HepG2 (cell line): ENCODE results near the gene BCL6. TPM values are rescaled to one million over a fixed set of nuclear protein-coding genes. Genes with fewer than 3 reads are reported as not detected.

ENCODE experiments used
- ATAC-seq: fragments of 200-7000 bp; cut with Tn5 transposase; 3 replicates; pipeline ENCODE4 v1.9.1; 2020; ENCODE audit warnings: mild to moderate bottlenecking, moderate library complexity
- BruUV-seq: library from RNA; stranded (reverse); fragments of 400-500 nt; replicated peaks from 2 replicates; lab custom pipeline; 2021; lab: Mats Ljungman, UMichigan
- CTCF ChIA-PET: fragments of 300-600 bp; formaldehyde crosslinking; extraction: SDS; loops from one replicate; lab custom pipeline; 2021; ENCODE audit warnings: low total read pairs, inconsistent platforms, low intra/inter-chr PET ratio; lab: Yijun Ruan, JAX
- POLR2A ChIA-PET: fragments of 350-600 bp; sonication (Branson Sonifier 250); formaldehyde crosslinking; loops from one replicate; lab custom pipeline; 2020; ENCODE audit warnings: antibody characterized with exemption, inconsistent platforms; lab: Yijun Ruan, JAX
- DNase-seq: peaks from one replicate; pipeline ENCODE4 v3.0.0-alpha.2; 2015; ENCODE audit warnings: low spot score
- FAIRE-seq: peaks from 3 replicates; lab custom pipeline; 2011; peaks lifted over from hg19 to GRCh38; lab: Jason Lieb, UNC
- H2AFZ ChIP-seq: one replicate; pipeline ENCODE4 v1.6.1; 2011; ENCODE audit warnings: low read length, inconsistent platforms
- H3K27ac ChIP-seq: fragments of 300-600 bp; 3 replicates; pipeline ENCODE4 v1.8.0; 2011; ENCODE audit warnings: mixed run types, mild to moderate bottlenecking, mixed read lengths, low read length, inconsistent platforms; ENCODE audit not compliant: insufficient read depth; ENCODE audit errors: extremely low read length
- H3K27me3 ChIP-seq, 2 experiments: fragments of 200-600 bp in 1 of 2; 2 replicates in 1 of 2; 3 replicates in 1 of 2; pipeline versions ENCODE4 v1.6.0 to v1.8.0; 2011; ENCODE audit warnings: low read length in 2 of 2, mild to moderate bottlenecking in 2 of 2, moderate library complexity in 2 of 2, inconsistent platforms in 1 of 2; ENCODE audit not compliant: insufficient read depth in 2 of 2, control insufficient read depth in 1 of 2
- H3K36me3 ChIP-seq, 2 experiments: fragments of 200-600 bp in 1 of 2; replicated peaks in 1 of 2; 2 replicates in 1 of 2; 3 replicates in 1 of 2; pipeline versions ENCODE4 v1.5.1 to v1.8.0; 2011; ENCODE audit warnings: low read length in 2 of 2, inconsistent platforms in 1 of 2; ENCODE audit not compliant: insufficient read depth in 2 of 2, control insufficient read depth in 1 of 2
- H3K4me1 ChIP-seq: 2 replicates; pipeline ENCODE4 v1.5.1; 2012; ENCODE audit warnings: low read length, inconsistent platforms; ENCODE audit not compliant: insufficient read depth
- H3K4me2 ChIP-seq: 2 replicates; pipeline ENCODE4 v1.6.0; 2011; ENCODE audit warnings: low read depth, low read length, inconsistent platforms
- H3K4me3 ChIP-seq, 3 experiments: fragments of 200-600 bp in 1 of 3; sonication (generic), shearing (Covaris generic) in 1 of 3; replicated peaks in 1 of 3; 2 replicates each; pipeline ENCODE4 v1.5.1; 2011 to 2016; ENCODE audit warnings: low read length in 3 of 3, inconsistent platforms in 2 of 3, low read depth in 2 of 3, mild to moderate bottlenecking in 2 of 3, control low read depth in 1 of 3, mixed read lengths in 1 of 3; ENCODE audit not compliant: insufficient read depth in 1 of 3
- H3K79me2 ChIP-seq: one replicate; pipeline ENCODE4 v1.6.1; 2011; ENCODE audit warnings: low read length, inconsistent platforms; ENCODE audit not compliant: insufficient read depth
- H3K9ac ChIP-seq: 2 replicates; pipeline ENCODE4 v1.6.0; 2011; ENCODE audit warnings: mild to moderate bottlenecking, low read depth, low read length, inconsistent platforms; ENCODE audit not compliant: insufficient read depth
- H3K9me3 ChIP-seq: 2 replicates; pipeline ENCODE4 v1.5.1; 2012; ENCODE audit warnings: mild to moderate bottlenecking, low read length
- H4K20me1 ChIP-seq: 2 replicates; pipeline ENCODE4 v1.6.0; 2011; ENCODE audit warnings: inconsistent platforms, mild to moderate bottlenecking, low read length, moderate library complexity; ENCODE audit not compliant: insufficient read depth
- ATF7-NPFF ChIP-seq: sonication (generic); formaldehyde crosslinking; IDR thresholded peaks from 2 replicates; pipeline ENCODE4 v1.8.1; 2023; ENCODE audit warnings: mild to moderate bottlenecking, low read depth, missing genetic modification reagents, moderate library complexity
- CEBPZ ChIP-seq: IDR thresholded peaks from 2 replicates; pipeline ENCODE4 v1.6.1; 2012; ENCODE audit warnings: low read length, improper control_type of control experiment
- GZF1 ChIP-seq: sonication (generic); formaldehyde crosslinking; IDR thresholded peaks from 2 replicates; pipeline ENCODE4 v1.5.1; 2020; ENCODE audit warnings: mild to moderate bottlenecking, missing genetic modification reagents
- HNF1A ChIP-seq, 2 experiments: sonication (generic) in 1 of 2; formaldehyde crosslinking in 1 of 2; IDR thresholded peaks; 2 replicates each; pipeline versions ENCODE4 v1.4.0 to v1.6.1; 2016 to 2020; ENCODE audit warnings: borderline replicate concordance in 1 of 2, low read depth in 1 of 2, mild to moderate bottlenecking in 1 of 2, missing genetic modification reagents in 1 of 2
- TFE3 ChIP-seq: IDR thresholded peaks from 2 replicates; pipeline ENCODE4 v1.6.1; 2016
- ZBED4 ChIP-seq: sonication (generic); formaldehyde crosslinking; IDR thresholded peaks from 2 replicates; pipeline ENCODE4 v1.4.0; 2020; ENCODE audit warnings: missing genetic modification reagents, borderline replicate concordance
- ZNF343 ChIP-seq: sonication (generic); formaldehyde crosslinking; IDR thresholded peaks from 2 replicates; pipeline ENCODE4 v1.4.0; 2020; ENCODE audit warnings: mild to moderate bottlenecking, missing genetic modification reagents
- WGBS: methylation state at CpG from one replicate; pipeline ENCODE4 v1.1.6; 2017; ENCODE audit warnings: low lambda C conversion rate; 5-methylcytosine and 5-hydroxymethylcytosine counted together
- in situ Hi-C: cut with HindIII; loops from 2 replicates; pipeline ENCODE4 v1.10.0; 2017; ENCODE audit warnings: low pct_unique_long_range_greater_than_20kb; ENCODE audit not compliant: extremely low pct_ligation_motif_present
- intact Hi-C: fragments of 100-400 bp; cut with micrococcal nuclease; formaldehyde crosslinking; loops from one replicate; pipeline ENCODE4 v1.10.0; 2022; ENCODE audit not compliant: unreplicated experiment
- polyA plus RNA-seq, 8 experiments: library from polyadenylated mRNA; depleted of rRNA in 3 of 8; stranded (reverse) in 7 of 8; unstranded in 1 of 8; fragments of >200 nt; fragmentation: Illumina TruSeq in 4 of 8; extraction: Trizol in 4 of 8; gene quantifications; 2 replicates each; pipeline versions ENCODE4 v1.2.1 to v1.2.3, GENCODE V29; 2011 to 2016; ENCODE audit warnings: low read depth in 4 of 8, missing spikeins in 1 of 8, mixed read lengths in 1 of 8; ENCODE audit not compliant: insufficient read depth in 1 of 8
- total RNA-seq, 5 experiments: library from RNA; depleted of rRNA; stranded (reverse); fragments of >200 nt; fragmentation: Illumina TruSeq; extraction: Trizol; gene quantifications; 2 replicates each; pipeline ENCODE4 v1.2.3, GENCODE V29; 2016; ENCODE audit warnings: low read depth in 1 of 5

BCL6 gene
- total and polyA plus RNA-seq, 2 of the 13 experiments (the other 11 are each of a cell fraction or from before 2014, with no cell fraction given) = 21.2 to 53.7 TPM

- no peak for TF ChIP-seq HNF1A (IDR thresholded peaks at IDR 0.05; ENCODE audit: low read depth)
- TF ChIP-seq HNF1A (CRISPR knock-in tag; IDR thresholded peaks at IDR 0.05; ENCODE audit: borderline replicate concordance) = no peak
- no peak for TF ChIP-seq GZF1 (CRISPR knock-in tag)
- no peak for TF ChIP-seq ATF7-NPFF
- TF ChIP-seq ZNF343 (CRISPR knock-in tag) = no peak
These were observed 18.8 kb upstream of the BCL6 start (continued) for GRCh38 chr3:187763850-187764648.

GRCh38 chr3:187762792-187763191 lies 17.5 kb upstream of the BCL6 start:
- no peak for FAIRE-seq
- TF ChIP-seq CEBPZ (no peak), ZBED4 (no peak), TFE3 (CRISPR knock-in tag) (no peak)

More at GRCh38 chr3:187762792-187763191, 17.5 kb upstream of the BCL6 start:
- no peaks in the 10 kb centered on the region for H3K79me2 ChIP-seq
- 0 out of 2 replicates have a peak overlapping the region, but pooled peaks have one; percentile 9 for H3K4me2 ChIP-seq
- H3K27me3 ChIP-seq = no peaks in the 10 kb centered on the region
- no peak overlapping the region for H3K4me3 ChIP-seq
- 9% methylated on average over 2 of the region's 2 CpGs for WGBS
- no peaks in the 10 kb centered on the region for H3K36me3 ChIP-seq
- H3K9me3 ChIP-seq = no peaks in the 10 kb centered on the region
- no peak overlapping the region for H3K27ac ChIP-seq
- ChIA-PET CTCF (no interaction called here), POLR2A (interaction anchor here (0.6 to 3.0 kb wide), 2 partner anchors 13 to 532 kb away, joined by 3 to 17 read pairs; no protein-coding TSS in a partner anchor)
- no peak overlapping the region for H3K9ac ChIP-seq
- H4K20me1 ChIP-seq = no peaks in the 10 kb centered on the region
- peaks cover 46% of the 10 kb centered on the region for H3K4me1 ChIP-seq
- ATAC-seq (peak; percentile 69), DNase-seq (no peak)
- no TSS peak for BruUV-seq
- in situ Hi-C loops (no loop called here), intact Hi-C loops (no loop called here)
- no peak overlapping the region for H2AFZ ChIP-seq
